Mesendoderm (in vitro differentiated cells): Measurements from ENCODE around the gene SHISA7.

Experiments used
- DNase-seq: peaks from one replicate; pipeline ENCODE4 v3.0.0; 2013
- H2AK5ac ChIP-seq: 2 replicates; pipeline ENCODE4 v1.6.1; 2013; ENCODE audit warnings: low read length, inconsistent platforms
- H2BK120ac ChIP-seq: 2 replicates; pipeline ENCODE4 v1.6.1; 2013; ENCODE audit warnings: low read depth, mild to moderate bottlenecking, low read length, moderate library complexity, mixed read lengths
- H2BK15ac ChIP-seq: replicated peaks from 2 replicates; pipeline ENCODE4 v1.6.1; 2013; ENCODE audit warnings: low read depth, mild to moderate bottlenecking, moderate library complexity
- H2BK5ac ChIP-seq: 2 replicates; pipeline ENCODE4 v1.6.1; 2013; ENCODE audit warnings: low read length, inconsistent platforms
- H3K18ac ChIP-seq: 2 replicates; pipeline ENCODE4 v1.6.1; 2013; ENCODE audit warnings: mild to moderate bottlenecking, low read length, mixed read lengths
- H3K23ac ChIP-seq: one replicate; pipeline ENCODE4 v1.6.1; 2013; ENCODE audit warnings: low read length
- H3K27ac ChIP-seq: 2 replicates; pipeline ENCODE4 v1.5.1; 2013; ENCODE audit warnings: low read depth, mild to moderate bottlenecking, inconsistent platforms, low read length, moderate library complexity
- H3K27me3 ChIP-seq: 2 replicates; pipeline ENCODE4 v1.6.1; 2013; ENCODE audit warnings: low read length, control low read depth, mild to moderate bottlenecking, inconsistent platforms; ENCODE audit not compliant: insufficient read depth, poor library complexity
- H3K36me3 ChIP-seq: 2 replicates; pipeline ENCODE4 v1.6.1; 2013; ENCODE audit warnings: low read length, inconsistent platforms; ENCODE audit not compliant: control insufficient read depth, insufficient read depth
- H3K4ac ChIP-seq: one replicate; pipeline ENCODE4 v1.6.1; 2013; ENCODE audit warnings: low read depth, mild to moderate bottlenecking, low read length, moderate library complexity
- H3K4me1 ChIP-seq: 2 replicates; pipeline ENCODE4 v1.6.1; 2013; ENCODE audit warnings: low read depth, low read length, inconsistent platforms; ENCODE audit not compliant: control insufficient read depth
- H3K4me2 ChIP-seq: 2 replicates; pipeline ENCODE4 v1.6.1; 2013; ENCODE audit warnings: low read length
- H3K4me3 ChIP-seq: 2 replicates; pipeline ENCODE4 v1.5.1; 2013; ENCODE audit warnings: mild to moderate bottlenecking, low read length
- H3K56ac ChIP-seq: one replicate; pipeline ENCODE4 v1.6.1; 2013; ENCODE audit warnings: low read length
- H3K79me1 ChIP-seq: 2 replicates; pipeline ENCODE4 v1.6.1; 2013; ENCODE audit warnings: low read length, inconsistent platforms
- H3K79me2 ChIP-seq: 2 replicates; pipeline ENCODE4 v1.6.1; 2013; ENCODE audit warnings: mild to moderate bottlenecking, low read length; ENCODE audit not compliant: control insufficient read depth, insufficient read depth
- H3K9ac ChIP-seq: 2 replicates; pipeline ENCODE4 v1.6.1; 2013; ENCODE audit warnings: low read length, inconsistent platforms
- H4K5ac ChIP-seq: one replicate; pipeline ENCODE4 v1.6.1; 2013; ENCODE audit warnings: low read length
- H4K8ac ChIP-seq: one replicate; pipeline ENCODE4 v1.6.1; 2013; ENCODE audit warnings: low read depth, mild to moderate bottlenecking, control low read depth, low read length, moderate library complexity
- WGBS: extraction: QIAGEN DNeasy Blood & Tissue Kit; methylation state at CpG from one replicate; pipeline ENCODE4 v1.1.7; 2013; ENCODE audit warnings: low lambda C conversion rate, missing lambda C conversion rate; ENCODE audit not compliant: insufficient coverage; ENCODE audit errors: extremely low coverage; 5-methylcytosine and 5-hydroxymethylcytosine counted together

The SHISA7 gene

DNA sequence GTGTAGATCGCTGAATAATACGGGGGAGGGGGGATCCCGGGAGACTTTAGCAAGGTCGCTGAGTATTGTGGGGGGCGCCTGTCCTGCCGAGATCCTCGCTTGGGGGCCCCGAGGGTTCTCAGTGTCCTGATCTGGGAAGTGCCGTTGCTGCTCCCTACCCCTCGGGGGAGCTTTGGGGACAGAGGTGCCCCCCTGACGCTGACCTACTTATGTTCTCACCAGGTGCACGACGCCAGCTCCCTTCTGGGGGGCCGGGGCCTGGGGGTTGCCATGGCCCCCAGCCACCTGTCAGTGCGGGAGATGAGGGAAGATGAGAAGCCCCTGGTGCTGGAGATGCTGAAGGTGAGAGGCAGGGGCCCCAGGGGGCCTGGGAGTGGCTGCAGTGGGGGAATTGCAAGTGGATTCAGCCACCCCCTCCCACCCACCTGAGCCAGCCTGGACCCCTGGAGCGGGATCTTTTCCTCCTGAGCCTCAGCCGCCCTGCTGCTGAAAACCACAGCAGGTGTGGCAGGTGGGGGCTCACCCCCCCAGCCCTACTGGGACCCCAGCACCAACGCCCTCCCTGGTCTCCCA is 42.4 kb upstream of the SHISA7 start:
- no peaks in the 10 kb centered on the region for H3K27me3 ChIP-seq
- no peak overlapping the region for H3K23ac ChIP-seq
- H3K4me1 ChIP-seq, result peaks cover 8% of the 10 kb centered on the region
- H3K27ac ChIP-seq, result no peak overlapping the region
- no peak overlapping the region for H2BK120ac ChIP-seq
- H3K79me2 ChIP-seq, result no peaks in the 10 kb centered on the region
- no peak overlapping the region for H4K5ac ChIP-seq
- H3K4me2 ChIP-seq, result peak overlapping the region; percentile 57
- H3K4ac ChIP-seq, result no peak overlapping the region
- H2AK5ac ChIP-seq, result no peak overlapping the region
- peak overlapping the region; percentile 41 for H3K4me3 ChIP-seq
- peaks cover 2% of the 10 kb centered on the region for H3K79me1 ChIP-seq
- H3K18ac ChIP-seq, result peak overlapping the region; percentile 57
- DNase-seq, result peak; percentile 12
- peak overlapping the region; percentile 71 for H3K9ac ChIP-seq
- H2BK15ac ChIP-seq, result no peak overlapping the region
- H3K56ac ChIP-seq, result peak overlapping the region; percentile 90
- no peaks in the 10 kb centered on the region for H3K36me3 ChIP-seq
- WGBS, result no CpG with 5 or more reads among the region's 18 CpGs
- H4K8ac ChIP-seq, result no peak overlapping the region
- no peak overlapping the region for H2BK5ac ChIP-seq

DNA sequence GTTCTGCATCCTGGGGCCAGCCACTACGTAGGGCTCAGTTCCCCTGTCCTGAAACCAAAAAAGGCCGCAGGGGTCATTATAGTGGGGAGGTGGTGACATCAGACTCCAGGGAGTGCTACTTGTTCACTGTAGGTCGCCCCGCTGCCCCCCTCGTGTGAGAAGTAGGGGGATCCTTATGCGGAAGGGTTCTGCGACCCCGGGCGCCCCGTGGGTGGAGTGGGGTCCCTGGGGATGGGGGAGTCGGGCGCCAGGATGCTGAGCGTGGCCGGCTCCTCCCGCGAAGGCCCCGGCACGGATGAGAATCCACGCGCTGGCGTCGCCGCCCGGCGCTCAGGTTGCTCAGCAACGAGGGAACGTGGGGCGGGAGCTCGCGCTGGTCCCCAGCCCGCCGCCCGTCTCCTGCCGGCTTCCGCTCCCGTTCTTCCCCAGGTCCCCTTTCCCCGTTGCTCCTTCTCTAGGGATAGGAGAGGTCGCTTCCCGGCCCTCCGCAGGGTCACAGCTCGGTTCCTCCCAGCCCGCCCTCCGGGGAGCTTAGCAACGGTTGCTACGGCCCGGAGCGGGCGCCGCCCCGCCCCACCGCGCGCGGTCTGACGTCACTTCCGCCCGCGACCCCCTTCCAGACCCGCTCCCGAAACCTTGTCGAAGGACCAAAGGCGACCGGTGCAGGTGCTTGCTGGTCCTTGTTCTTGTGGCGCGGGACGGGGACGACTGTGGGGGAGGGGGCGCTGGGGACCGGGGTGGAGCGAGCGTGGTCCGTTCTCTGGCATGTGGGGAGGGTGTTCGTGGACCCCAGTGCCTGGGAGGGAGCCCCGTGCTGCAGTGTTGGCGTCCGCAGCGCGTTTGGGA is 41.7 kb upstream of the SHISA7 start, which contains the start of gene NAT14:
NAT14 (plus strand) TSS at position 596 of the 846 bp plus-strand sequence. CDS start 521 bp downstream, outside the sequence.
- Histone ChIP-seq H3K79me1 (peaks cover 2% of the 10 kb centered on the region), H2BK15ac (no peak within 1 kb of the TSS), H3K36me3 (no peaks in the 10 kb centered on the region), H3K4me2 (peak within 1 kb of the TSS; percentile 66), H3K4ac (no peak within 1 kb of the TSS), H3K56ac (peak within 1 kb of the TSS; percentile 90), H3K79me2 (no peaks in the 10 kb centered on the region), H2AK5ac (no peak within 1 kb of the TSS), H3K18ac (peak within 1 kb of the TSS; percentile 57), H3K27me3 (no peaks in the 10 kb centered on the region), H4K8ac (no peak within 1 kb of the TSS), H4K5ac (no peak within 1 kb of the TSS), H2BK120ac (no peak within 1 kb of the TSS), H3K23ac (no peak within 1 kb of the TSS), H2BK5ac (no peak within 1 kb of the TSS), H3K9ac (peak within 1 kb of the TSS; percentile 75), H3K4me1 (peaks cover 8% of the 10 kb centered on the region), H3K27ac (no peak within 1 kb of the TSS), H3K4me3 (peak within 1 kb of the TSS; percentile 56)
- peak; percentile 93 for DNase-seq
- no CpG with 5 or more reads among the region's 78 CpGs for WGBS

DNA sequence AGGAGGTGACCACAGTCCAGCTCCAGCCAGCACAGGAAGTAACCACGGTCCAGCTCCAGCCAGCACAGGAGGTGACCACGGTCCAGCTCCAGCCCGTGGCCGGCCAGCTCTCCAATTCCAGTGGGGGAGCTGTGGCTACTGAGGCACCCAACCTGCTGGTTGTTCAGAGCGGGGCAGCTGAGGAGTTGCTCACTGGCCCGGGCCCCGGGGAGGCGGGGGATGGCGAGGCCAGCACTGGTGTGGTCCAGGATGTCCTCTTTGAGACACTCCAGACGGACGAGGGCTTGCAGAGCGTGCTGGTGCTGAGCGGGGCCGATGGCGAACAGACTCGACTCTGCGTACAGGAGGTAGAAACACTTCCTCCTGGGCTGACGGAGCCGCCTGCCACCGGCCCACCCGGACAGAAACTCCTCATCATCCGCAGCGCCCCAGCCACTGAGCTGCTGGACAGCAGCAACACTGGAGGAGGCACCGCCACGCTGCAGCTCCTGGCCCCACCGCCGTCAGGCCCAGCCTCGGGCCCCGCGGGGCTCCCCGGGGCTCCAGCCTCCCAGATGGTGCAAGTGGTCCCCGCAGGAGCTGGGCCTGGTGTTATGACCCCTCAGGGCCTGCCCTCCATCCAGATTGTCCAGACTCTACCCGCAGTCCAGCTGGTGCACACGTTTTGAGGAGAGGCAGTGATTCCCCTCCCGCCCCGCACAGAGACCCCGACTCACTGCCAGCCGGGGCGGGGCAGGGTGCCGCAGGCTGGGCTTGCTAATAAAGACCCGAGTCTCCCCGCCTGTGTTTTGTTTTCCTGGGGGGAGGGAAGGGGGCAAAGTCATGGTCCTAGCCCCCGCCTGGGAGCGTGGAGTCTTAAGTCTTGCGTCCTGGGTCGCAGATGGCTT is 40.8 kb upstream of the SHISA7 start:
- H3K4me2 ChIP-seq, result peak overlapping the region; percentile 66
- H2AK5ac ChIP-seq, result no peak overlapping the region
- H3K23ac ChIP-seq, result no peak overlapping the region
- H3K4me3 ChIP-seq, result no peak overlapping the region
- H3K56ac ChIP-seq, result peak overlapping the region; percentile 85
- no peaks in the 10 kb centered on the region for H3K79me2 ChIP-seq
- WGBS, result no CpG with 5 or more reads among the region's 46 CpGs
- no peak overlapping the region for H2BK120ac ChIP-seq
- no peaks in the 10 kb centered on the region for H3K36me3 ChIP-seq
- no peak overlapping the region for H4K8ac ChIP-seq
- no peak overlapping the region for H2BK15ac ChIP-seq
- H3K18ac ChIP-seq, result peak overlapping the region; percentile 23
- H3K79me1 ChIP-seq, result peaks cover 4% of the 10 kb centered on the region
- no peak overlapping the region for H3K4ac ChIP-seq
- H2BK5ac ChIP-seq, result no peak overlapping the region
- DNase-seq, result peak; percentile 17
- peaks cover 8% of the 10 kb centered on the region for H3K4me1 ChIP-seq
- no peaks in the 10 kb centered on the region for H3K27me3 ChIP-seq
- no peak overlapping the region for H4K5ac ChIP-seq
- peak overlapping the region; percentile 75 for H3K9ac ChIP-seq
- H3K27ac ChIP-seq, result no peak overlapping the region

DNA sequence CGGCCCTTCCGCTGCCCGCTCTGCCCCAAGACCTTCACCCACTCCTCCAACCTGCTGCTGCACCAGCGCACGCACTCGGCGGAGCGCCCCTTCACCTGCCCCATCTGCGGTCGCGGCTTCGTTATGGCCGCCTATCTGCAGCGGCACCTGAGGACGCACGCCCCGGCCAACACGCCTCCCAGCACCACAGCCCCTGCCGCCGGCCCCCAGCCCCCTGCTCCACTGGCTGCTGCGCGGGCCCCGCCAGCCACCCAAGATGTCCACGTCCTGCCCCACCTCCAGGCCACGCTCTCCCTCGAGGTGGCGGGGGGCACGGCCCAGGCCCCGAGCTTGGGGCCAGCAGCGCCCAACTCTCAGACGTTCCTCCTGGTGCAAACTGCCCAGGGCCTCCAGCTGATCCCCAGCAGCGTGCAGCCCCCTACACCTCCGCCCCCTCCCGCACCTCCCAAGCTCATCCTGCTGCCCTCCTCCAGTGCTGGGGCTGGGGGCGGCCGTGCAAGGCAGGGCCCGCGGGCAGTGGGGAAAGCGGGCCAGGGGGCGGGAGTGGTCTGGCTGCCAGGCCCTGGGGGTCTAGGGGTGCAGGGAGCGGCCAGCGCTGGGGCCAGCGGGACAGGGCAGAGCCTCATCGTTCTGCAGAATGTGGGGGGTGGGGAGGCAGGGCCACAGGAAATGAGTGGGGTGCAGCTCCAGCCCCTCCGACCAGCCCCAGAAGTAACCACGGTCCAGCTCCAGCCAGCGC is 40.0 kb upstream of the SHISA7 start:
- H3K79me2 ChIP-seq, result no peaks in the 10 kb centered on the region

More for the DNA sequence above, 40.0 kb upstream of the SHISA7 start:
- H3K4ac ChIP-seq, result no peak overlapping the region
- DNase-seq, result no peak
- H3K4me2 ChIP-seq, result no peak overlapping the region
- H4K5ac ChIP-seq, result no peak overlapping the region
- no peak overlapping the region for H3K4me3 ChIP-seq
- no peak overlapping the region for H2AK5ac ChIP-seq
- no peaks in the 10 kb centered on the region for H3K36me3 ChIP-seq
- no peak overlapping the region for H4K8ac ChIP-seq
- H3K9ac ChIP-seq, result no peak overlapping the region
- peaks cover 8% of the 10 kb centered on the region for H3K4me1 ChIP-seq
- H3K27me3 ChIP-seq, result no peaks in the 10 kb centered on the region
- peaks cover 5% of the 10 kb centered on the region for H3K79me1 ChIP-seq
- H3K23ac ChIP-seq, result no peak overlapping the region
- no peak overlapping the region for H3K18ac ChIP-seq
- no peak overlapping the region for H3K56ac ChIP-seq
- no peak overlapping the region for H2BK15ac ChIP-seq
- no peak overlapping the region for H3K27ac ChIP-seq
- no CpG with 5 or more reads among the region's 47 CpGs for WGBS
- no peak overlapping the region for H2BK120ac ChIP-seq
- H2BK5ac ChIP-seq, result no peak overlapping the region
